Fibroblast of villous mesenchyme (primary cell): ENCODE results near the gene CCR8. TPM values are rescaled to one million over a fixed set of nuclear protein-coding genes. Genes with fewer than 3 reads are reported as not detected.

Experiments used
- DNase-seq: peaks from one replicate; pipeline ENCODE4 v3.0.0-alpha.2; 2010; ENCODE audit warnings: low read depth
- H3K4me3 ChIP-seq: 2 replicates; pipeline ENCODE4 v1.5.1; 2011; ENCODE audit warnings: low read depth, mild to moderate bottlenecking, low read length
- CTCF ChIP-seq: IDR thresholded peaks from 2 replicates; pipeline ENCODE4 v1.5.1; 2012; ENCODE audit warnings: low read depth, mild to moderate bottlenecking, low read length; ENCODE audit not compliant: insufficient read depth
- total RNA-seq: library from RNA; depleted of rRNA; stranded (reverse); fragments of >200 nt; gene quantifications from 2 replicates; pipeline ENCODE4 v1.2.3, GENCODE V29; 2012

The CCR8 gene
- total RNA-seq, 1 donor = not detected

GRCh38 chr3:39332525-39332924 lies 3.0 kb downstream of the CCR8 start:
- no peak for DNase-seq
- H3K4me3 ChIP-seq = no peak overlapping the region
- no peak for TF ChIP-seq CTCF

- no peak overlapping the region for H3K4me3 ChIP-seq
Observed at GRCh38 chr3:39333607-39334006, 4.1 kb downstream of the CCR8 start.

GRCh38 chr3:39334205-39334604 lies 4.7 kb downstream of the CCR8 start:
- H3K4me3 ChIP-seq = no peak overlapping the region
- DNase-seq = no peak
- no peak for TF ChIP-seq CTCF

More at GRCh38 chr3:39333607-39334006, 4.1 kb downstream of the CCR8 start:
- TF ChIP-seq CTCF = no peak
- DNase-seq = no peak

GRCh38 chr3:39338201-39338600 lies 8.7 kb downstream of the CCR8 start:
- H3K4me3 ChIP-seq = no peak overlapping the region
- DNase-seq = no peak
- TF ChIP-seq CTCF = no peak

GRCh38 chr3:39339086-39339485 lies 9.6 kb downstream of the CCR8 start:
- no peak for DNase-seq
- TF ChIP-seq CTCF = no peak
- no peak overlapping the region for H3K4me3 ChIP-seq

GRCh38 chr3:39343076-39343717 lies 13.7 kb downstream of the CCR8 start:
- H3K4me3 ChIP-seq = no peak overlapping the region
- DNase-seq = no peak
- no peak for TF ChIP-seq CTCF

- no peak for TF ChIP-seq CTCF
- no peak for DNase-seq
- H3K4me3 ChIP-seq = no peak overlapping the region
Observed at GRCh38 chr3:39343760-39344159, 14.3 kb downstream of the CCR8 start.
